A549 (cell line): Measurements from ENCODE around the gene TPRN. TPM values are rescaled to one million over a fixed set of nuclear protein-coding genes. Genes with fewer than 3 reads are reported as not detected.

ENCODE experiments used
- ATAC-seq, 2 experiments: fragments of 200-7000 bp in 1 of 2; fragments of >200 bp in 1 of 2; cut with Nextera tagmentation in 1 of 2; cut with Tn5 transposase in 1 of 2; 3 replicates each; pipeline versions ENCODE4 v1.8.0 to v1.9.1; 2018 to 2020; ENCODE audit warnings: mild to moderate bottlenecking in 1 of 2, moderate library complexity in 1 of 2
- CTCF ChIA-PET: fragments of 300-600 bp; sonication (Branson Sonifier 250); formaldehyde crosslinking; extraction: SDS; loops from one replicate; lab custom pipeline; 2021; ENCODE audit warnings: antibody characterized with exemption, inconsistent platforms; lab: Yijun Ruan, JAX
- POLR2A ChIA-PET: fragments of 350-600 bp; formaldehyde crosslinking; extraction: SDS; loops from one replicate; lab custom pipeline; 2021; ENCODE audit warnings: antibody characterized with exemption, inconsistent platforms; lab: Yijun Ruan, JAX
- DNase-seq, 2 experiments: peaks; one replicate each; pipeline versions ENCODE4 v3.0.0 to v3.0.0-alpha.2; 2011 to 2016; ENCODE audit warnings: low read depth in 1 of 2, low spot score in 1 of 2
- FAIRE-seq: peaks from 2 replicates; lab custom pipeline; 2011; peaks lifted over from hg19 to GRCh38; lab: Jason Lieb, UNC
- H3K27ac ChIP-seq, 2 experiments: fragments of >200 bp; sonication (Bioruptor Twin); formaldehyde crosslinking; 3 replicates each; pipeline ENCODE4 v1.5.1; 2016 to 2017
- H3K4me1 ChIP-seq: fragments of >200 bp; sonication (Bioruptor Twin); formaldehyde crosslinking; 3 replicates; pipeline ENCODE4 v1.6.1; 2016
- H3K4me2 ChIP-seq: fragments of >200 bp; sonication (Bioruptor Twin); formaldehyde crosslinking; 3 replicates; pipeline ENCODE4 v1.6.1; 2016
- H3K4me3 ChIP-seq: fragments of >200 bp; sonication (Bioruptor Twin); formaldehyde crosslinking; 3 replicates; pipeline ENCODE4 v1.5.1; 2016
- H3K9me3 ChIP-seq: fragments of >200 bp; sonication (Bioruptor Twin); formaldehyde crosslinking; 3 replicates; pipeline ENCODE4 v1.6.1; 2016
- BCL3 ChIP-seq: fragments of >200 bp; sonication (Bioruptor Twin); formaldehyde crosslinking; IDR thresholded peaks from 3 replicates; pipeline ENCODE4 v1.6.1; 2016
- BHLHE40 ChIP-seq: IDR thresholded peaks from 2 replicates; pipeline ENCODE4 v1.6.1; 2012; ENCODE audit warnings: low read depth, low read length, inconsistent platforms
- CBX8 ChIP-seq: fragments of 200-600 bp; sonication (generic); IDR thresholded peaks from 2 replicates; pipeline ENCODE4 v1.6.1; 2016
- EHMT2 ChIP-seq: fragments of 200-600 bp; sonication (generic); IDR thresholded peaks from 2 replicates; pipeline ENCODE4 v1.6.1; 2016; ENCODE audit warnings: antibody characterized with exemption, low read depth, mild to moderate bottlenecking, moderate library complexity
- GATA3 ChIP-seq: IDR thresholded peaks from 2 replicates; pipeline ENCODE4 v1.6.1; 2012; ENCODE audit warnings: borderline replicate concordance
- HEYL ChIP-seq: fragments of 250-450 bp; sonication (Bioruptor Pico); IDR thresholded peaks from 2 replicates; pipeline ENCODE4 v1.8.0; 2021; ENCODE audit warnings: mild to moderate bottlenecking, moderate library complexity
- HOXA7 ChIP-seq: fragments of 250-450 bp; sonication (Bioruptor Pico); IDR thresholded peaks from 2 replicates; pipeline ENCODE4 v1.5.0; 2020; ENCODE audit warnings: mild to moderate bottlenecking, moderate library complexity
- JUN ChIP-seq, 2 experiments: fragments of >200 bp; sonication (Bioruptor Twin); formaldehyde crosslinking; IDR thresholded peaks; 2 replicates in 1 of 2; 3 replicates in 1 of 2; pipeline ENCODE4 v1.6.1; 2016 to 2017
- JUNB ChIP-seq: fragments of >200 bp; sonication (Bioruptor Twin); formaldehyde crosslinking; IDR thresholded peaks from 2 replicates; pipeline ENCODE4 v1.6.1; 2016
- KDM5A ChIP-seq: fragments of 200-600 bp; sonication (generic); IDR thresholded peaks from 2 replicates; pipeline ENCODE4 v1.6.1; 2016; ENCODE audit warnings: antibody characterized with exemption, mild to moderate bottlenecking
- MAFK ChIP-seq: fragments of 450-650 bp; IDR thresholded peaks from 2 replicates; pipeline ENCODE4 v1.6.1; 2014; ENCODE audit not compliant: partially characterized antibody
- PHF8 ChIP-seq: fragments of 200-600 bp; sonication (generic); IDR thresholded peaks from 2 replicates; pipeline ENCODE4 v1.6.1; 2016; ENCODE audit warnings: low read depth, mild to moderate bottlenecking, antibody characterized with exemption, moderate library complexity, borderline replicate concordance
- POLR2A ChIP-seq: IDR thresholded peaks from 2 replicates; pipeline ENCODE4 v1.6.1; 2012; ENCODE audit warnings: mild to moderate bottlenecking, low read length
- POLR2AphosphoS2 ChIP-seq: conservative IDR thresholded peaks from 2 replicates; pipeline ENCODE4 v1.6.1; 2012; ENCODE audit warnings: low read length, improper control_type of control experiment, inconsistent platforms
- RAD21 ChIP-seq, 2 experiments: fragments of >200 bp in 1 of 2; sonication (Bioruptor Twin) in 1 of 2; formaldehyde crosslinking in 1 of 2; IDR thresholded peaks in 1 of 2; conservative IDR thresholded peaks in 1 of 2; 2 replicates in 1 of 2; 3 replicates in 1 of 2; pipeline ENCODE4 v1.6.1; 2012 to 2018; ENCODE audit warnings: inconsistent platforms in 1 of 2
- RCOR1 ChIP-seq: fragments of 150-350 bp; IDR thresholded peaks from 2 replicates; pipeline ENCODE4 v1.6.1; 2014; ENCODE audit warnings: antibody characterized with exemption, low read length, low read depth
- RFX5 ChIP-seq: fragments of 450-650 bp; IDR thresholded peaks from 2 replicates; pipeline ENCODE4 v1.7.1; 2014; ENCODE audit warnings: antibody characterized with exemption, mild to moderate bottlenecking, moderate library complexity
- SREBF2 ChIP-seq: fragments of 450-650 bp; IDR thresholded peaks from 2 replicates; pipeline ENCODE4 v1.6.1; 2014; ENCODE audit warnings: mild to moderate bottlenecking, moderate library complexity
- TFCP2L1 ChIP-seq: fragments of 250-450 bp; sonication (Bioruptor Pico); IDR thresholded peaks from 2 replicates; pipeline ENCODE4 v1.5.0; 2021; ENCODE audit warnings: mild to moderate bottlenecking
- USF2 ChIP-seq: fragments of 450-650 bp; IDR thresholded peaks from 2 replicates; pipeline ENCODE4 v1.6.1; 2014; ENCODE audit warnings: antibody characterized with exemption
- ZC3H11A ChIP-seq: fragments of 450-650 bp; IDR thresholded peaks from 2 replicates; pipeline ENCODE4 v1.6.1; 2014; ENCODE audit warnings: antibody characterized with exemption, mild to moderate bottlenecking
- ZNF302 ChIP-seq: fragments of 250-450 bp; sonication (Bioruptor Pico); IDR thresholded peaks from 2 replicates; pipeline ENCODE4 v1.9.0; 2021; ENCODE audit warnings: inconsistent platforms, mild to moderate bottlenecking, moderate library complexity
- WGBS: methylation state at CpG from one replicate; pipeline ENCODE4 v1.1.6; 2017; ENCODE audit errors: missing lambda C conversion rate; 5-methylcytosine and 5-hydroxymethylcytosine counted together
- polyA minus RNA-seq: library from RNA; depleted of rRNA, polyadenylated mRNA; stranded (reverse); fragments of >200 nt; gene quantifications from 2 replicates; pipeline ENCODE4 v1.2.3, GENCODE V29; 2011; rRNA and poly(A)+ RNA removed
- polyA plus RNA-seq, 4 experiments: library from polyadenylated mRNA; depleted of rRNA in 3 of 4; stranded (reverse); fragments of >200 nt; fragmentation: RNase III in 1 of 4; extraction: RNeasy Plus Mini Kit Qiagen cat#74134 plus additional on column Dnase treatment in 1 of 4; gene quantifications; 2 replicates in 3 of 4; 3 replicates in 1 of 4; pipeline ENCODE4 v1.2.3, GENCODE V29; 2011 to 2017
- TF ChIP-seq, protein P1 (sequence below): fragments of 250-450 bp; sonication (Bioruptor Pico); IDR thresholded peaks from 2 replicates; pipeline ENCODE4 v1.5.0; 2021; ENCODE audit warnings: mild to moderate bottlenecking, moderate library complexity, borderline replicate concordance
- TF ChIP-seq, protein P2 (sequence below): fragments of 150-350 bp; IDR thresholded peaks from 2 replicates; pipeline ENCODE4 v1.6.1; 2014; ENCODE audit warnings: low read depth, mild to moderate bottlenecking, low read length
- TF ChIP-seq, protein P3 (sequence below): IDR thresholded peaks from 2 replicates; pipeline ENCODE4 v1.6.1; 2012

TPRN gene, protein sequence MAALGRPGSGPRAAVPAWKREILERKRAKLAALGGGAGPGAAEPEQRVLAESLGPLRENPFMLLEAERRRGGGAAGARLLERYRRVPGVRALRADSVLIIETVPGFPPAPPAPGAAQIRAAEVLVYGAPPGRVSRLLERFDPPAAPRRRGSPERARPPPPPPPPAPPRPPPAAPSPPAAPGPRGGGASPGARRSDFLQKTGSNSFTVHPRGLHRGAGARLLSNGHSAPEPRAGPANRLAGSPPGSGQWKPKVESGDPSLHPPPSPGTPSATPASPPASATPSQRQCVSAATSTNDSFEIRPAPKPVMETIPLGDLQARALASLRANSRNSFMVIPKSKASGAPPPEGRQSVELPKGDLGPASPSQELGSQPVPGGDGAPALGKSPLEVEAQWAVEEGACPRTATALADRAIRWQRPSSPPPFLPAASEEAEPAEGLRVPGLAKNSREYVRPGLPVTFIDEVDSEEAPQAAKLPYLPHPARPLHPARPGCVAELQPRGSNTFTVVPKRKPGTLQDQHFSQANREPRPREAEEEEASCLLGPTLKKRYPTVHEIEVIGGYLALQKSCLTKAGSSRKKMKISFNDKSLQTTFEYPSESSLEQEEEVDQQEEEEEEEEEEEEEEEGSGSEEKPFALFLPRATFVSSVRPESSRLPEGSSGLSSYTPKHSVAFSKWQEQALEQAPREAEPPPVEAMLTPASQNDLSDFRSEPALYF
- polyA plus RNA-seq (2011; rRNA removed), result 2.1 and 2.4 TPM in 2 replicates
- polyA plus RNA-seq (2012; cell fraction: cytosol; rRNA removed), result 4.1 and 5.3 TPM in 2 replicates
- polyA plus RNA-seq (2012; cell fraction: nucleus; rRNA removed), result 8.4 and 12.0 TPM in 2 replicates
- polyA plus RNA-seq (2017; fragmentation: RNase III; extraction: RNeasy Plus Mini Kit Qiagen cat#74134 plus additional on column Dnase treatment), result 5.3 to 6.5 TPM (median 6.3 TPM) in 3 replicates
- 1.7 and 3.1 TPM in 2 replicates for polyA minus RNA-seq

DNA sequence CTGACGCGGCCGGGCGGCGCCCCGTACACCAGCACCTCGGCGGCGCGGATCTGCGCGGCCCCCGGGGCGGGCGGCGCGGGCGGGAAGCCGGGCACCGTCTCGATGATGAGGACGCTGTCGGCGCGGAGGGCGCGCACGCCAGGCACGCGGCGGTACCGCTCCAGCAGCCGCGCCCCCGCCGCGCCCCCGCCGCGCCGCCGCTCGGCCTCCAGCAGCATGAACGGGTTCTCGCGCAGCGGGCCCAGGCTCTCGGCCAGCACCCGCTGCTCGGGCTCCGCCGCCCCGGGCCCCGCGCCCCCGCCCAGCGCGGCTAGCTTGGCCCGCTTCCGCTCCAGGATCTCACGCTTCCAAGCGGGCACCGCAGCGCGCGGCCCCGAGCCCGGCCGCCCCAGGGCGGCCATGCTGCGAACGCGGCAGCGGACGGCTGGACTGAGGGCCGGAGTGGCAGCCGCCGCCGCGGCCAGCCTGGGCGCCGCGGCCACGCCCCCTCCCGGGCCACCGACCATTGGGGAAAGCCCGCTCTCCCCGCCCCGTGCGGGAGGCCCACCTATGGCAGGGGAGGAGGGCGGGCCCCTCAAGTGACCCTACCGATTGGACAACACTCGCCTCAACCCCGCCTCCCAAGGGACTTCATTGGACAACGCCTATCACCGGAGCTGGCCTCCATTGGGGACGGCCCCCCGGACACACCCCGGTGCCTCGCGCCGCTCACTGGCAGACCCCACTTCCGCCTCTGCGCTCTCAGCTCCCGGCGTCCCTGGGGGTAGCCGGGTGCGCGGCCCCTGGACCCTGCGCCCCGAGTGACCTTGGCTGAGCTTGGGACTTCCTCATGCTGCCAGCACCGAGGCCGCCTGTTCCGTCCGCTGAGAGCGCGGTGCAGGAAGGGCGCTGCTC is at the start of gene TPRN:
Gene TPRN, minus strand, starts transcription at position 431 of the 894 bp plus-strand sequence. Its CDS starts 30 bp downstream, at position 401.
- H3K4me1 ChIP-seq, result peaks cover 38% of the 10 kb centered on the region
- peak; percentile 98 to 100 for DNase-seq
- ATAC-seq, result peak; percentile 87 to 96
- TF ChIP-seq POLR2AphosphoS2 (no peak), ZC3H11A (no peak), JUN (IDR thresholded peaks at IDR 0.05) (peak; percentile 71 to 93; a peak in 4 of 5 replicates), CBX8 (no peak), GATA3 (no peak), RAD21 (conservative IDR thresholded peaks at IDR 0.05 in 1 of 2, IDR thresholded peaks at IDR 0.05 in 1 of 2) (no peak), JUNB (no peak), RFX5 (no peak), USF2 (peak; percentile 75), BHLHE40 (no peak), HOXA7 (no peak), RCOR1 (no peak), ZNF302 (CRISPR knock-in tag) (no peak), KDM5A (no peak), MAFK (no peak), SREBF2 (no peak), EHMT2 (no peak), BCL3 (peak; percentile 89; the same call in 2 of the 3 replicates), HEYL (CRISPR knock-in tag) (no peak), POLR2A (peak; percentile 82), PHF8 (0 out of 2 replicates have a peak, but pooled peaks have one; percentile 29), TFCP2L1 (CRISPR knock-in tag) (no peak)
- TF ChIP-seq, protein P1, sequence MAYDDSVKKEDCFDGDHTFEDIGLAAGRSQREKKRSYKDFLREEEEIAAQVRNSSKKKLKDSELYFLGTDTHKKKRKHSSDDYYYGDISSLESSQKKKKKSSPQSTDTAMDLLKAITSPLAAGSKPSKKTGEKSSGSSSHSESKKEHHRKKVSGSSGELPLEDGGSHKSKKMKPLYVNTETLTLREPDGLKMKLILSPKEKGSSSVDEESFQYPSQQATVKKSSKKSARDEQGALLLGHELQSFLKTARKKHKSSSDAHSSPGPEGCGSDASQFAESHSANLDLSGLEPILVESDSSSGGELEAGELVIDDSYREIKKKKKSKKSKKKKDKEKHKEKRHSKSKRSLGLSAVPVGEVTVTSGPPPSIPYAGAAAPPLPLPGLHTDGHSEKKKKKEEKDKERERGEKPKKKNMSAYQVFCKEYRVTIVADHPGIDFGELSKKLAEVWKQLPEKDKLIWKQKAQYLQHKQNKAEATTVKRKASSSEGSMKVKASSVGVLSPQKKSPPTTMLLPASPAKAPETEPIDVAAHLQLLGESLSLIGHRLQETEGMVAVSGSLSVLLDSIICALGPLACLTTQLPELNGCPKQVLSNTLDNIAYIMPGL (CRISPR knock-in tag), result no peak
- TF ChIP-seq, protein P2, sequence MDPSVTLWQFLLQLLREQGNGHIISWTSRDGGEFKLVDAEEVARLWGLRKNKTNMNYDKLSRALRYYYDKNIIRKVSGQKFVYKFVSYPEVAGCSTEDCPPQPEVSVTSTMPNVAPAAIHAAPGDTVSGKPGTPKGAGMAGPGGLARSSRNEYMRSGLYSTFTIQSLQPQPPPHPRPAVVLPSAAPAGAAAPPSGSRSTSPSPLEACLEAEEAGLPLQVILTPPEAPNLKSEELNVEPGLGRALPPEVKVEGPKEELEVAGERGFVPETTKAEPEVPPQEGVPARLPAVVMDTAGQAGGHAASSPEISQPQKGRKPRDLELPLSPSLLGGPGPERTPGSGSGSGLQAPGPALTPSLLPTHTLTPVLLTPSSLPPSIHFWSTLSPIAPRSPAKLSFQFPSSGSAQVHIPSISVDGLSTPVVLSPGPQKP, result no peak
- TF ChIP-seq, protein P3, sequence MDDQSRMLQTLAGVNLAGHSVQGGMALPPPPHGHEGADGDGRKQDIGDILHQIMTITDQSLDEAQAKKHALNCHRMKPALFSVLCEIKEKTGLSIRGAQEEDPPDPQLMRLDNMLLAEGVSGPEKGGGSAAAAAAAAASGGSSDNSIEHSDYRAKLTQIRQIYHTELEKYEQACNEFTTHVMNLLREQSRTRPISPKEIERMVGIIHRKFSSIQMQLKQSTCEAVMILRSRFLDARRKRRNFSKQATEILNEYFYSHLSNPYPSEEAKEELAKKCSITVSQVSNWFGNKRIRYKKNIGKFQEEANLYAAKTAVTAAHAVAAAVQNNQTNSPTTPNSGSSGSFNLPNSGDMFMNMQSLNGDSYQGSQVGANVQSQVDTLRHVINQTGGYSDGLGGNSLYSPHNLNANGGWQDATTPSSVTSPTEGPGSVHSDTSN, result no peak
- peak within 1 kb of the TSS; percentile 97 for H3K4me2 ChIP-seq
- H3K27ac ChIP-seq, result peak within 1 kb of the TSS; percentile 80 to 87
- FAIRE-seq, result no peak
- CTCF ChIA-PET, result interaction anchor here (0.7 to 1.7 kb wide), 7 partner anchors 11 to 171 kb away, joined by 3 to 14 read pairs (median 5); partner anchors contain the start of genes ANAPC2, RNF224 and SSNA1
- POLR2A ChIA-PET, result interaction anchor here (0.6 to 2.5 kb wide), 19 partner anchors 9 to 848 kb away, joined by 3 to 38 read pairs (median 4); partner anchors contain the start of genes ANAPC2, CYSRT1, MAN1B1 and SSNA1
- H3K4me3 ChIP-seq, result peak within 1 kb of the TSS; percentile 60
- H3K9me3 ChIP-seq, result no peaks in the 10 kb centered on the region
- WGBS, result 0% methylated on average over 22 of the region's 118 CpGs
